Neural cell (in vitro differentiated cells): ENCODE measurements around the gene LIMS4. TPM values are rescaled to one million over a fixed set of nuclear protein-coding genes. Genes with fewer than 3 reads are reported as not detected.
"Not testable (repeated sequence)": the region's sequence is repeated elsewhere in the genome, so short reads cannot be mapped to it uniquely, and the experiment has no call there.

Experiments
- H2AFZ ChIP-seq: fragments of 200-600, 300-800 bp; sonication (generic), shearing (Covaris generic); 2 replicates; pipeline ENCODE4 v1.6.0; 2014; ENCODE audit warnings: low read depth, mild to moderate bottlenecking, antibody characterized with exemption, low read length, moderate library complexity
- H3F3A ChIP-seq: fragments of 200-600 bp; shearing (Covaris generic); 2 replicates; pipeline ENCODE4 v1.6.1; 2016; ENCODE audit warnings: mild to moderate bottlenecking, moderate library complexity, mixed read lengths, antibody characterized with exemption, low read length; ENCODE audit not compliant: insufficient read depth, poor library complexity, severe bottlenecking
- H3K27ac ChIP-seq: fragments of 200-600, 300-800 bp; sonication (generic), shearing (Covaris generic); 2 replicates; pipeline ENCODE4 v1.5.1; 2014; ENCODE audit warnings: mild to moderate bottlenecking, low read length, moderate library complexity
- H3K27me3 ChIP-seq: fragments of 300-800, 200-600 bp; sonication (generic), shearing (Covaris generic); 2 replicates; pipeline ENCODE4 v1.6.0; 2014; ENCODE audit warnings: mild to moderate bottlenecking, low read depth, low read length, moderate library complexity; ENCODE audit not compliant: insufficient read depth
- H3K36me3 ChIP-seq: fragments of 300-800, 200-600 bp; sonication (generic), shearing (Covaris generic); 2 replicates; pipeline ENCODE4 v1.5.1; 2014; ENCODE audit warnings: mild to moderate bottlenecking, antibody characterized with exemption, low read length, moderate library complexity; ENCODE audit not compliant: insufficient read depth
- H3K4me2 ChIP-seq: fragments of 300-800, 200-600 bp; sonication (generic), shearing (Covaris generic); 2 replicates; pipeline ENCODE4 v1.6.0; 2014; ENCODE audit warnings: mild to moderate bottlenecking, low read length
- H3K4me3 ChIP-seq: fragments of 300-800, 200-600 bp; sonication (generic), shearing (Covaris generic); 2 replicates; pipeline ENCODE4 v1.5.1; 2014; ENCODE audit warnings: mild to moderate bottlenecking, low read length, moderate library complexity
- H3K79me2 ChIP-seq: fragments of 200-600 bp; shearing (Covaris generic); replicated peaks from 2 replicates; pipeline ENCODE4 v1.6.0; 2014; ENCODE audit warnings: mild to moderate bottlenecking, low read length, moderate library complexity; ENCODE audit not compliant: insufficient read depth
- H3K9ac ChIP-seq: fragments of 300-800, 200-600 bp; sonication (generic), shearing (Covaris generic); 2 replicates; pipeline ENCODE4 v1.6.1; 2016; ENCODE audit warnings: mild to moderate bottlenecking, low read length, mixed read lengths
- H3K9me2 ChIP-seq: fragments of 200-600 bp; shearing (Covaris generic); 2 replicates; pipeline ENCODE4 v1.6.1; 2016; ENCODE audit warnings: mild to moderate bottlenecking, low read length, mixed read lengths; ENCODE audit not compliant: insufficient read depth
- H3K9me3 ChIP-seq: fragments of 200-600, 300-800 bp; sonication (generic), shearing (Covaris generic); 2 replicates; pipeline ENCODE4 v1.6.1; 2016; ENCODE audit warnings: mild to moderate bottlenecking, mixed run types, low read length, moderate library complexity, mixed read lengths
- H4K20me1 ChIP-seq: fragments of 200-600 bp; shearing (Covaris generic); 2 replicates; pipeline ENCODE4 v1.6.1; 2016; ENCODE audit warnings: mild to moderate bottlenecking, mixed run types; ENCODE audit not compliant: insufficient read depth
- polyA minus RNA-seq: library from RNA; depleted of rRNA, polyadenylated mRNA; stranded (reverse); fragments of >200 nt; gene quantifications from 2 replicates; pipeline ENCODE4 v1.2.3, GENCODE V29; 2014
- polyA plus RNA-seq: library from polyadenylated mRNA; depleted of rRNA; stranded (reverse); fragments of >200 nt; gene quantifications from 2 replicates; pipeline ENCODE4 v1.2.3, GENCODE V29; 2014

Gene LIMS4
- polyA plus RNA-seq (0.46 TPM in 1 of 2 replicates, not detected in the other), polyA minus RNA-seq (1.0 and 1.7 TPM in 2 replicates)

- H2AFZ ChIP-seq, H3K9me3 ChIP-seq, H3K9ac ChIP-seq, H3K9me2 ChIP-seq, H4K20me1 ChIP-seq, H3K27ac ChIP-seq, H3K79me2 ChIP-seq, H3K27me3 ChIP-seq, H3K4me2 ChIP-seq, H3K4me3 ChIP-seq, H3F3A ChIP-seq, H3K36me3 ChIP-seq: not testable (repeated sequence)
These were observed at the start of gene LIMS4 for GRCh38 chr2:110472171-110473058. Gene LIMS4, minus strand, starts transcription at chr2:110472816. Its CDS starts 38 bp downstream, at chr2:110472778.

GRCh38 chr2:110499755-110500377, 27.2 kb upstream of the LIMS4 start:
- H3K36me3 ChIP-seq, H3K9me2 ChIP-seq, H3K9me3 ChIP-seq, H2AFZ ChIP-seq, H3K9ac ChIP-seq, H4K20me1 ChIP-seq, H3K27me3 ChIP-seq, H3K79me2 ChIP-seq, H3K4me2 ChIP-seq, H3K27ac ChIP-seq, H3K4me3 ChIP-seq, H3F3A ChIP-seq: not testable (repeated sequence)

GRCh38 chr2:110496027-110496426, 23.4 kb upstream of the LIMS4 start:
- not testable (repeated sequence) for H3K27me3 ChIP-seq, H3K4me3 ChIP-seq, H3K27ac ChIP-seq, H3K9me2 ChIP-seq, H3K4me2 ChIP-seq, H3K9ac ChIP-seq, H3K36me3 ChIP-seq, H4K20me1 ChIP-seq, H3K9me3 ChIP-seq, H2AFZ ChIP-seq, H3F3A ChIP-seq, H3K79me2 ChIP-seq

GRCh38 chr2:110494488-110494887, 21.9 kb upstream of the LIMS4 start:
- not testable (repeated sequence) for H3F3A ChIP-seq, H3K27me3 ChIP-seq, H4K20me1 ChIP-seq, H3K36me3 ChIP-seq, H3K27ac ChIP-seq, H3K9me3 ChIP-seq, H3K79me2 ChIP-seq, H3K4me3 ChIP-seq, H3K4me2 ChIP-seq, H2AFZ ChIP-seq, H3K9me2 ChIP-seq, H3K9ac ChIP-seq

- not testable (repeated sequence) for H3K9ac ChIP-seq, H3K36me3 ChIP-seq, H3F3A ChIP-seq, H4K20me1 ChIP-seq, H3K9me3 ChIP-seq, H3K79me2 ChIP-seq, H3K27ac ChIP-seq, H3K4me3 ChIP-seq, H2AFZ ChIP-seq, H3K9me2 ChIP-seq, H3K27me3 ChIP-seq, H3K4me2 ChIP-seq
These were observed 16.4 kb upstream of the LIMS4 start for GRCh38 chr2:110488991-110489390.

GRCh38 chr2:110482697-110483096, 10.1 kb upstream of the LIMS4 start:
- not testable (repeated sequence) for H3K4me2 ChIP-seq, H3K4me3 ChIP-seq, H3K27me3 ChIP-seq, H3K9ac ChIP-seq, H3F3A ChIP-seq, H3K36me3 ChIP-seq, H3K27ac ChIP-seq, H4K20me1 ChIP-seq, H3K79me2 ChIP-seq, H3K9me2 ChIP-seq, H3K9me3 ChIP-seq, H2AFZ ChIP-seq

GRCh38 chr2:110481200-110481599, 8.6 kb upstream of the LIMS4 start:
- not testable (repeated sequence) for H3K4me2 ChIP-seq, H3K9me2 ChIP-seq, H3K36me3 ChIP-seq, H3K9ac ChIP-seq, H2AFZ ChIP-seq, H3K27ac ChIP-seq, H3K27me3 ChIP-seq, H3K4me3 ChIP-seq, H4K20me1 ChIP-seq, H3K79me2 ChIP-seq, H3K9me3 ChIP-seq, H3F3A ChIP-seq

GRCh38 chr2:110480084-110480483, 7.5 kb upstream of the LIMS4 start:
- H3K27ac ChIP-seq, H3F3A ChIP-seq, H3K36me3 ChIP-seq, H3K9ac ChIP-seq, H3K4me3 ChIP-seq, H3K79me2 ChIP-seq, H4K20me1 ChIP-seq, H3K4me2 ChIP-seq, H3K27me3 ChIP-seq, H3K9me2 ChIP-seq, H3K9me3 ChIP-seq, H2AFZ ChIP-seq: not testable (repeated sequence)
